Activated T-helper 1 cell treated with anti-CD3 and anti-CD28 coated beads, Interleukin-12 subunit alpha, Interleukin-12 subunit beta, Interleukin-2, Interleukin-4 antibody, amounts not matched to agents 30 ng/mL and 10 ng/mL and 1 ng/mL, durations not matched to agents 14 hours and 24 hours and 36 hours (primary cell): ENCODE results near the gene TLR4. TPM values are rescaled to one million over a fixed set of nuclear protein-coding genes. Genes with fewer than 3 reads are reported as not detected.

ENCODE experiments used
- DNase-seq: peaks from one replicate; pipeline ENCODE4 v3.0.0; 2021; ENCODE audit warnings: low spot score
- H3K27ac Mint-ChIP-seq: one replicate; pipeline ENCODE4 v1.8.0; 2021; ENCODE audit warnings: mild to moderate bottlenecking, mixed read lengths
- H3K27me3 Mint-ChIP-seq: one replicate; pipeline ENCODE4 v1.8.0; 2022; ENCODE audit warnings: mild to moderate bottlenecking, moderate library complexity, mixed read lengths; ENCODE audit not compliant: insufficient read depth
- H3K36me3 Mint-ChIP-seq: one replicate; pipeline ENCODE4 v1.8.0; 2021; ENCODE audit warnings: low read depth, mixed read lengths
- H3K4me1 Mint-ChIP-seq: one replicate; pipeline ENCODE4 v1.8.0; 2021; ENCODE audit warnings: low read depth, mixed read lengths
- H3K4me3 Mint-ChIP-seq: one replicate; pipeline ENCODE4 v1.8.0; 2021; ENCODE audit warnings: mild to moderate bottlenecking, moderate library complexity, mixed read lengths
- H3K9me3 Mint-ChIP-seq: one replicate; pipeline ENCODE4 v1.8.0; 2021; ENCODE audit warnings: mixed read lengths
- intact Hi-C: fragments of 100-400 bp; cut with micrococcal nuclease; formaldehyde crosslinking; loops from one replicate; pipeline ENCODE4 v1.15.1; 2024
- total RNA-seq: library from RNA; stranded (reverse); gene quantifications from 2 replicates; pipeline ENCODE4 v1.2.3, GENCODE V29; 2022

The TLR4 gene
- total RNA-seq, 1 donor from 2014 or later = not detected

DNA sequence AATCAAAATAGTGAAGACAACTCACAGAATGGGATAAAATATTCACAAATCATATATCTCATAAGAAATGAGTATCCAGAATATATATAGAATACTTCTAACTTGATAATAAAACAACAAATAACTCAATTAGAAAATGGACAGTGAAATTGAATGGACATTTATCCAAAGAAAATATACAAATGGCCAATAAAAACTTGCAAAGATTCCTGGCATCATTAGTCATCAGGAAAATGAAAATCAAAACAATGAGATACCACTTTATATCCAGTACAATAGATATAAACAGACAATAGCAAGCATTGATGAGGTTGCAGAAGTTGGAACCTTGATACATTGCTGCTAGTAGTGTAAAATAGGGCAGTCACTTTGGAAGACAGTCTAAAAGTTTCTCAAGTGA, 12.8 kb upstream of the TLR4 start:
- Mint-ChIP-seq H3K27ac (no peak overlapping the region), H3K4me1 (no peaks in the 10 kb centered on the region), H3K9me3 (no peaks in the 10 kb centered on the region), H3K4me3 (no peak overlapping the region), H3K27me3 (peaks cover 1% of the 10 kb centered on the region), H3K36me3 (no peaks in the 10 kb centered on the region)
- intact Hi-C loops = no loop called here
- no peak for DNase-seq

DNA sequence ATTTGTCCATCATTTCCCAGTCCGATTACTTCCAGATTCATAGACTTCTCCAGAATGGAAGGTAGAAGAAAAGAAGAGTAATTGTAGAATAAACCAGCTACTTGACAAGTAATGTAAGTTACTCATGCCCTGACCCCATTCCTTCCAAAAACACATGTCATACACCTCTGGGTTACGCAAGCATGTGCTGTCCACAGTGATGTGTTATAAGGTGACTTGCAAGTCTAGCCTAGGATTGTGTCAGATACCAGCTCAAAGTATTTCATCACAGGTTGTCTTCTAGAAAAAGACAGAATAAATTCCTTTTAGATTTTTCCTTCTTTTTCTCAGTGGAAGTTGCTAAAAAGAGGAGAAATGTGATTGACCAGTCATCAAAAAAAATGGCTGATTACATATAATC, 8.0 kb upstream of the TLR4 start:
- Mint-ChIP-seq H3K4me1 (no peaks in the 10 kb centered on the region), H3K27ac (no peak overlapping the region), H3K27me3 (no peaks in the 10 kb centered on the region), H3K4me3 (no peak overlapping the region), H3K36me3 (no peaks in the 10 kb centered on the region), H3K9me3 (no peaks in the 10 kb centered on the region)
- intact Hi-C loops = no loop called here
- DNase-seq = no peak

DNA sequence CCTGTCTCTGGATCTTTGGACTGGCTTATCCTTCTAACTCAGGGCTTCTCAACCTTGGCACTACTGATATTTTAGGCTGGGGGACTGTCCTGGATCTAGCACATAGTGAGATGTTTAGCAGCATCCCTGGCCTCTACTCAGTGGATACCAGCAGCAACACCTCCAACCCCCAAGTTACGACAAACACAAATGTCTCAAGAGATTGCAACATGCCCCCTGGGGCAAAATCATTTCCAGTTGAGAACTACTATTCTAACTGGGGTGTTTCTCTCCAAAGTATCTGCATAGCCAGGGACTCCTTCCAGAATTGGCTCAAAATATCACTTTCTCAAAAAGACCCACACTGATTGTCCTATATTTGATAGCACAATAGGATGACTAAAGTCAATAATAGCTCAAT, 7.2 kb upstream of the TLR4 start:
- no peak overlapping the region for H3K4me3 Mint-ChIP-seq
- peaks cover under 1% of the 10 kb centered on the region for H3K9me3 Mint-ChIP-seq
- no peak overlapping the region for H3K27ac Mint-ChIP-seq
- DNase-seq = no peak
- no peaks in the 10 kb centered on the region for H3K27me3 Mint-ChIP-seq
- H3K36me3 Mint-ChIP-seq = no peaks in the 10 kb centered on the region
- no peaks in the 10 kb centered on the region for H3K4me1 Mint-ChIP-seq
- intact Hi-C loops = no loop called here

DNA sequence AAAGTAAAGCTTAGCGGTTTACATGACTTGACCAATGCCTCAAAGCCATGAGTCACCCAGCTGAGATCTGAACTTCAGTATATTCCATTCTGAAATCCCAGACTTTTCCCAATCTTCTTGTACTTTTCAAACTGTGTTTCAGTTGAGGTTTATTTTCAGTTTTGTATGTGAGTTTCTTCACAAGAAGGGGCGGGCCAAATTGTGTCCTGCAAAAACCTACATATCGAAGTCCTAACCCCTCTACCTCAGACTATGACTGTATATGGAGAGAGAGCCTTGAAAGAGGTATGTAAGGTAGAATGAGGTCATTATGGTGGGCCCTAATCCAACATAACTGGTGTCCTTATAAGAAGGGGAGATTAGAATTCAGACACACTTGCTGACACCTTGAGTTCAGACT, 666 bp upstream of the TLR4 start:
- intact Hi-C loops = no loop called here
- peaks cover 5% of the 10 kb centered on the region for H3K27me3 Mint-ChIP-seq
- H3K27ac Mint-ChIP-seq = no peak overlapping the region
- no peaks in the 10 kb centered on the region for H3K36me3 Mint-ChIP-seq
- no peak overlapping the region for H3K4me3 Mint-ChIP-seq
- H3K4me1 Mint-ChIP-seq = peaks cover 10% of the 10 kb centered on the region
- peaks cover 3% of the 10 kb centered on the region for H3K9me3 Mint-ChIP-seq
- DNase-seq = no peak

DNA sequence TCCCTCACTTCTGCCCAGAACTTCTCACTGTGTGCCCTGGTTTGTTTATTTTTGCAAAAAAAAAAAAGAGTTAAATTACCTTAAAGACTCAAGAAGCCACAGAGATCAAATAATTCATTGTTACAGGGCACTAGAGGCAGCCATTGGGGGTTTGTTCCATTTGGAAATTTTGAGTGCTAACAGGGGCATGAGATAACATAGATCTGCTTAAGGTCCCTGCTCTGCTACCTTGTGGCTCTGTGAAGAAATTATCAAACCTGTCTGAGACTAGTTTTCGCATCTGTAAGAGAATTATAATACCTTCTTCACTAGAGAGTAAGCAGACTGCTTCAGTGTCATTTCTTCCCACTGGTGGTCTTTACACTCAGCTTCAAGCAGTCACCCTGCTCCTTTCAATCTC, 394 bp downstream of the TLR4 start:
- Mint-ChIP-seq H3K9me3 (peaks cover 3% of the 10 kb centered on the region), H3K4me3 (no peak overlapping the region), H3K36me3 (no peaks in the 10 kb centered on the region), H3K27ac (no peak overlapping the region), H3K4me1 (peaks cover 10% of the 10 kb centered on the region), H3K27me3 (peaks cover 8% of the 10 kb centered on the region)
- intact Hi-C loops = no loop called here
- no peak for DNase-seq

DNA sequence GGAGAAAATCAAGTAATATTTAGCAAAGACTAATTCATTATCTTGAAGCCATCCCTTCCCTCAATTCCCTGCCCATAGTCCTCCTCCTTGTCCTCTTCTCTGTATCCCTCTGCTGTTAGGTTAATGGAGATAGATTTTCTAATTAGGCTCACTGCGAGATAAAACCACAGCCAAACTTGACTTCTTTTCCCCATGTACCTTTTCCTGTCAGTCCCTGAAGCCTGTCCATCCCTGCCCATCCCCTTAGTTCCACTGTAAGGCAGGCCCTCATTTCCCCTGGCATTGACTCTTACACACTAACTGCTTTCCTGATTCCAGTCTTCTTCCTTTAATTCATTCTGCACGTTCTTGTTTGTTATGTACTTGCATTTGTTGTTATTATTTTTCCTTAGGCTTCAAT, 1.2 kb downstream of the TLR4 start:
- no peak overlapping the region for H3K27ac Mint-ChIP-seq
- peaks cover 13% of the 10 kb centered on the region for H3K27me3 Mint-ChIP-seq
- no peak overlapping the region for H3K4me3 Mint-ChIP-seq
- intact Hi-C loops = no loop called here
- H3K9me3 Mint-ChIP-seq = peaks cover 3% of the 10 kb centered on the region
- no peaks in the 10 kb centered on the region for H3K36me3 Mint-ChIP-seq
- no peak for DNase-seq
- peaks cover 10% of the 10 kb centered on the region for H3K4me1 Mint-ChIP-seq

DNA sequence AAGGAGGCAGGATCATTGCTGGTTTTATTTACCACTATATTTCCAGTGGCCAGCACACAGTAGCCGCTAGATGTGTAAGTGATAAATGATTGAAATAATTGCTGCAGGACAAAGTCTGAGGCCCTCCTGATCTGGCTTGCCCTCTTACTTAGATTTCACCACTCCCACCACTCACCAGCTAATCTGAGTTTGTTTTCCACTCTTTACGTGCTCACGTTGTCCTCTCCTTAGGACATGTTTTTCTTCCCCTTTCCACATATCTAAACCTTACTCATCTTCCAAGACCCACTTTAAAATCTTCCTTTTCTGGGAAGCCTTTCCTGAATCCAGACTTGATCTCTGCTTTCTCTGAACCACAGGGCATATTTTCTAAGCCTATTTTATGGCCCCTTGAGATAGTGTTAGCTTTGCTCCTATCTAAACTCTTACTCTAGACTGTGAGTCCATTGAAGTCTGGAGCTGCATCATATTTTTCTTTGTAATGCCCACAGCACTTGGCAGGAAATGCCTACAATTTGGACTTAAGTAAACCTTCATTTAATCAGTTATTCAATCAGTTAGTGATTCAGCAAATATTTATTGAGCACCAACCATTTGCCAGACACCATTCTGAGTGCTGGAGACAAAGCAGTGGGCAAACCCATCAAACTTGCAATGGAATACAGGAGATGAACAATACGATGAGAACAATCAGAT, 2.4 kb downstream of the TLR4 start:
- H3K9me3 Mint-ChIP-seq = peaks cover 3% of the 10 kb centered on the region
- H3K4me1 Mint-ChIP-seq = peaks cover 10% of the 10 kb centered on the region
- no peak for DNase-seq
- peaks cover 14% of the 10 kb centered on the region for H3K27me3 Mint-ChIP-seq
- intact Hi-C loops = no loop called here
- no peak overlapping the region for H3K4me3 Mint-ChIP-seq
- no peak overlapping the region for H3K27ac Mint-ChIP-seq
- no peaks in the 10 kb centered on the region for H3K36me3 Mint-ChIP-seq

DNA sequence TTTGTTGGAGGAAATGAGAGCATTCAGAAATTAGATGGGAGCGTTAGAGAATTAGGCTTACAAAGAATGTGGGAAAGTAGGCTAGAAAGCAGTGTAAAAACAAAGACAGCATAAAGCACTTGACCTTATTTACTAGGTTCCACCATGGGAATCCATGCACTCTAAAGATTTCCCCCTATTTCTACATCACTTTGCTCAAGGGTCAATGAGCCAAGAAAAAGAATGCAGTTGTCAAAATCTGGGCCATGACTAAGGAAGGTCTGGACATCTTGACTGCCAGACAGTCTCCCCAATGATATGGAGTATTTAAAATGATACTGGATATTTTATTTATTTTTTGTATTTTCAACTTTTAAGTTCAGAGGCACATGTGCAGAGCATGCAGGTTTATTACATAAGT, 3.4 kb downstream of the TLR4 start:
- DNase-seq = no peak
- peaks cover 17% of the 10 kb centered on the region for H3K27me3 Mint-ChIP-seq
- intact Hi-C loops = no loop called here
- H3K4me3 Mint-ChIP-seq = no peak overlapping the region
- no peak overlapping the region for H3K27ac Mint-ChIP-seq
- peaks cover 10% of the 10 kb centered on the region for H3K4me1 Mint-ChIP-seq
- H3K36me3 Mint-ChIP-seq = no peaks in the 10 kb centered on the region
- no peaks in the 10 kb centered on the region for H3K9me3 Mint-ChIP-seq

DNA sequence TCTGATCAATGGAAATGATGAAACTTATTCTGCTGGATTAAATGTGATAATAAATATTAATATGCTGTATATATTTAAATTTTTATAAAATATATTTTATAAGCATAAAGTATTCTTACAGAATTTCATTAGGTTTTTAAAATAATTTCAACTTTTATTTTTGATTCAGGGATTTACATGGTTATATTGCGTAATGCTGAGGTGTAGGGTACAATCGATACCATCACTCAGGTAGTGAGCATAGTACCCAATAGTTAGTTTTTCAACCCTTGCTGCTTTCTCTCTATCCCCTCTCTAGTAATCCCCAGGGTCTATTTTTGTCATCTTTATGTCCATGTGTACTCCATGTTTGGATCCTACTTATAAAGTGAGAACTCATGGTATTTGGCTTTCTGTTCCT, 5.7 kb downstream of the TLR4 start:
- Mint-ChIP-seq H3K4me3 (no peak overlapping the region), H3K36me3 (no peaks in the 10 kb centered on the region), H3K9me3 (no peaks in the 10 kb centered on the region), H3K27me3 (peaks cover 17% of the 10 kb centered on the region), H3K4me1 (no peaks in the 10 kb centered on the region), H3K27ac (no peak overlapping the region)
- intact Hi-C loops = no loop called here
- no peak for DNase-seq

DNA sequence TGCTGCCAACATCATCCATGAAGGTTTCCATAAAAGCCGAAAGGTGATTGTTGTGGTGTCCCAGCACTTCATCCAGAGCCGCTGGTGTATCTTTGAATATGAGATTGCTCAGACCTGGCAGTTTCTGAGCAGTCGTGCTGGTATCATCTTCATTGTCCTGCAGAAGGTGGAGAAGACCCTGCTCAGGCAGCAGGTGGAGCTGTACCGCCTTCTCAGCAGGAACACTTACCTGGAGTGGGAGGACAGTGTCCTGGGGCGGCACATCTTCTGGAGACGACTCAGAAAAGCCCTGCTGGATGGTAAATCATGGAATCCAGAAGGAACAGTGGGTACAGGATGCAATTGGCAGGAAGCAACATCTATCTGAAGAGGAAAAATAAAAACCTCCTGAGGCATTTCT, 10.1 kb downstream of the TLR4 start:
- Mint-ChIP-seq H3K27me3 (peaks cover 9% of the 10 kb centered on the region), H3K9me3 (no peaks in the 10 kb centered on the region), H3K4me1 (peaks cover 19% of the 10 kb centered on the region), H3K36me3 (no peaks in the 10 kb centered on the region), H3K27ac (no peak overlapping the region), H3K4me3 (no peak overlapping the region)
- no peak for DNase-seq
- intact Hi-C loops = no loop called here

DNA sequence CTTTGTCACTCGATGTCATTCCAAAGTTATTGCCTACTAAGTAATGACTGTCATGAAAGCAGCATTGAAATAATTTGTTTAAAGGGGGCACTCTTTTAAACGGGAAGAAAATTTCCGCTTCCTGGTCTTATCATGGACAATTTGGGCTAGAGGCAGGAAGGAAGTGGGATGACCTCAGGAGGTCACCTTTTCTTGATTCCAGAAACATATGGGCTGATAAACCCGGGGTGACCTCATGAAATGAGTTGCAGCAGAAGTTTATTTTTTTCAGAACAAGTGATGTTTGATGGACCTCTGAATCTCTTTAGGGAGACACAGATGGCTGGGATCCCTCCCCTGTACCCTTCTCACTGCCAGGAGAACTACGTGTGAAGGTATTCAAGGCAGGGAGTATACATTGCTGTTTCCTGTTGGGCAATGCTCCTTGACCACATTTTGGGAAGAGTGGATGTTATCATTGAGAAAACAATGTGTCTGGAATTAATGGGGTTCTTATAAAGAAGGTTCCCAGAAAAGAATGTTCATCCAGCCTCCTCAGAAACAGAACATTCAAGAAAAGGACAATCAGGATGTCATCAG, 11.3 kb downstream of the TLR4 start:
- no peaks in the 10 kb centered on the region for H3K36me3 Mint-ChIP-seq
- no peak overlapping the region for H3K4me3 Mint-ChIP-seq
- DNase-seq = no peak
- H3K9me3 Mint-ChIP-seq = no peaks in the 10 kb centered on the region
- intact Hi-C loops = no loop called here
- peaks cover 19% of the 10 kb centered on the region for H3K4me1 Mint-ChIP-seq
- H3K27ac Mint-ChIP-seq = no peak overlapping the region
- peaks cover 4% of the 10 kb centered on the region for H3K27me3 Mint-ChIP-seq

DNA sequence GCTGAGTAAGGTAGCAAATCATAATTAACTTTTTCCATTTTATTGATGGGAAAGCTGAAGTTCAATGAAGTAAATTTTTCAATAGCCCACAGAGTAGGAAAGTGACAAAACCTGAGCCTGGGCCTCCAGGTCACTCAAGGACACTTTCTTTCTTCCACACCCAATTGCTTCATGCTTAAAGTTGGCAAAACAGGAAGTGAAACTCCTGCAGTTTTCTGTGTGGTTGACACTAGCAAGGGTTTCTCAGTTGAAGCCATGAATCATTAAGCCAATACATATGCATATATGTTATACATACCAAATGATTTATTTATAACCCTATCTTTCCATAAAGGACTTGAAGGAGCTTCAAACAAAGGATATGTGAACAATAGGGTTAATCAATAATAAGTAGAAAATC, 13.9 kb downstream of the TLR4 start:
- no peak overlapping the region for H3K27ac Mint-ChIP-seq
- no peaks in the 10 kb centered on the region for H3K9me3 Mint-ChIP-seq
- H3K4me1 Mint-ChIP-seq = peaks cover 19% of the 10 kb centered on the region
- no peak overlapping the region for H3K4me3 Mint-ChIP-seq
- H3K36me3 Mint-ChIP-seq = no peaks in the 10 kb centered on the region
- DNase-seq = no peak
- intact Hi-C loops = loop anchor here (2.0 kb wide), 2 partner anchors 27 to 65 kb away; no protein-coding TSS in a partner anchor
- no peaks in the 10 kb centered on the region for H3K27me3 Mint-ChIP-seq

DNA sequence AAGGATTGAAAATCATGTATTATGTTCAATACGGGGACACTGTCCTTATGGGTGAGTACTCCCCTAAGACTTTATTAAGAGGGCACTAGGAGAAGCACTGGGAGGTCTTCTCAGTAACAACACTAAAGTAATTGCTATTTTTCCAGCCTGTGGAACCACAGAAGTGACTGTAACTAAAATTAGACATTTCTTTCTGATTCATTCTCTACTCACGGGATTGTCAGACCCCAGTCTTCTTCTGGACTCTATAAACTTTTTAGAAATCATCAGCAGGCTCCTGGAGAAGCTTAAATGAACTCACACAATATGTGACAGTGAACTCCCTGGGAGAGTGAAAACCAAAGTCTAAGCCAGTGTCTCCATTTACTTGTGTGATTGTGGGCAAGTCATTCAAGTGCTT, 14.5 kb downstream of the TLR4 start:
- Mint-ChIP-seq H3K27me3 (peaks cover 4% of the 10 kb centered on the region), H3K36me3 (no peaks in the 10 kb centered on the region), H3K9me3 (no peaks in the 10 kb centered on the region), H3K4me3 (no peak overlapping the region), H3K27ac (no peak overlapping the region), H3K4me1 (peaks cover 19% of the 10 kb centered on the region)
- no peak for DNase-seq
- intact Hi-C loops = loop anchor here (2.0 kb wide), 2 partner anchors 26 to 64 kb away; no protein-coding TSS in a partner anchor
